Measurements from ENCODE around the gene OLA1. TPM values are rescaled to one million over a fixed set of nuclear protein-coding genes. Genes with fewer than 3 reads are reported as not detected.
"Not testable (repeated sequence)": the region's sequence is repeated elsewhere in the genome, so short reads cannot be mapped to it uniquely, and the experiment has no call there.

OLA1 gene
- total and polyA plus RNA-seq, 2 donors (not counting 1 experiment from before 2014, with no cell fraction given) = 13.9 to 47.7 TPM

- peaks cover 2 to 11% of the 10 kb centered on the region in 2 experiments for H3K36me3 ChIP-seq (replicated peaks in 1 of 2; ENCODE audit: control extremely low read depth in 1 of 2, control insufficient read depth in 1 of 2, extremely low read depth in 1 of 2, insufficient read depth in 2 of 2, low read length in 1 of 2)
- not testable (repeated sequence) for H3K4me3 Mint-ChIP-seq
- WGBS (ENCODE audit: insufficient coverage) = 92% methylated on average over 4 of the region's 6 CpGs
These were observed 2.7 kb downstream of the OLA1 start for GRCh38 chr2:174245628-174246027.

GRCh38 chr2:174245065-174245464 is 3.3 kb downstream of the OLA1 start:
- Histone ChIP-seq H3K79me2 (ENCODE audit: control insufficient read depth, insufficient read depth, low read length) (peaks cover 78% of the 10 kb centered on the region), H3K9me3 (ENCODE audit: control extremely low read depth in 1 of 3, control insufficient read depth in 2 of 3, insufficient read depth in 1 of 3, low read length in 2 of 3) (no peaks in the 10 kb centered on the region), H3K27me3 (replicated peaks in 1 of 4; ENCODE audit: control extremely low read depth in 1 of 4, control insufficient read depth in 3 of 4, insufficient read depth in 4 of 4, low read length in 3 of 4) (no peaks in the 10 kb centered on the region), H3K9ac (ENCODE audit: low read length) (no peak overlapping the region), H3K27ac (ENCODE audit: low read length in 2 of 2) (no peak overlapping the region), H3K4me3 (ENCODE audit: control extremely low read depth in 1 of 5, extremely low read depth in 1 of 5, insufficient read depth in 1 of 5, low read depth in 2 of 5, low read length in 4 of 5) (no peak overlapping the region), H2AFZ (ENCODE audit: insufficient read depth, low read depth, low read length, poor library complexity, severe bottlenecking) (no peak overlapping the region), H3K36me3 (replicated peaks in 1 of 2; ENCODE audit: control extremely low read depth in 1 of 2, control insufficient read depth in 1 of 2, extremely low read depth in 1 of 2, insufficient read depth in 2 of 2, low read length in 1 of 2) (peaks cover 2 to 11% of the 10 kb centered on the region in 2 experiments), H3K4me2 (replicated peaks; ENCODE audit: low read depth, low read length, poor library complexity, severe bottlenecking) (no peak overlapping the region), H3K4me1 (ENCODE audit: control insufficient read depth in 2 of 2, insufficient read depth in 2 of 2, low read length in 2 of 2) (peaks cover 12 to 17% of the 10 kb centered on the region in 2 donors), H4K20me1 (ENCODE audit: control insufficient read depth, insufficient read depth, low read length, poor library complexity, severe bottlenecking) (peaks cover 13% of the 10 kb centered on the region)
- POLR2A ChIA-PET = no interaction called here
- DNase-seq (no peak), ATAC-seq (ENCODE audit: low read depth) (no peak)
- H3K4me1 Mint-ChIP-seq = peaks cover 29% of the 10 kb centered on the region
- intact Hi-C loops (cut with micrococcal nuclease) = loop anchor here (5.0 to 10.0 kb wide), 3 partner anchors 250 to 1688 kb away; partner anchors contain the start of genes ATF2 and PDK1
- H3K4me3 Mint-ChIP-seq = no peak overlapping the region
- WGBS (ENCODE audit: insufficient coverage) = 100% methylated on average over 2 of the region's 3 CpGs
- CTCF ChIA-PET = interaction anchor here (0.9 kb wide), 1 partner anchor 283 kb away, joined by 3 read pairs; no protein-coding TSS in a partner anchor
- H3K27ac Mint-ChIP-seq = no peak overlapping the region
- TF ChIP-seq EZH2 (IDR thresholded peaks at IDR 0.05; ENCODE audit: borderline replicate concordance, insufficient read depth, low read depth, low read length, poor library complexity, severe bottlenecking) (no peak), CTCF (IDR thresholded peaks at IDR 0.05) (no peak)
- H3K27me3 Mint-ChIP-seq = no peaks in the 10 kb centered on the region
- no peaks in the 10 kb centered on the region for H3K9me3 Mint-ChIP-seq (ENCODE audit: insufficient read depth)

More at GRCh38 chr2:174245628-174246027, 2.7 kb downstream of the OLA1 start:
- CTCF ChIA-PET = interaction anchor here (0.9 kb wide), 1 partner anchor 283 kb away, joined by 3 read pairs; no protein-coding TSS in a partner anchor
- H3K27ac ChIP-seq (ENCODE audit: low read length in 2 of 2); POLR2A ChIA-PET; H2AFZ ChIP-seq (ENCODE audit: insufficient read depth, low read depth, low read length, poor library complexity, severe bottlenecking); DNase-seq; H3K27me3 ChIP-seq (replicated peaks in 1 of 4; ENCODE audit: control extremely low read depth in 1 of 4, control insufficient read depth in 3 of 4, insufficient read depth in 4 of 4, low read length in 3 of 4); H3K4me3 ChIP-seq (ENCODE audit: control extremely low read depth in 1 of 5, extremely low read depth in 1 of 5, insufficient read depth in 1 of 5, low read depth in 2 of 5, low read length in 4 of 5); H3K27me3 Mint-ChIP-seq; H3K9me3 Mint-ChIP-seq (ENCODE audit: insufficient read depth); H3K9me3 ChIP-seq (ENCODE audit: control extremely low read depth in 1 of 3, control insufficient read depth in 2 of 3, insufficient read depth in 1 of 3, low read length in 2 of 3); H3K9ac ChIP-seq (ENCODE audit: low read length); H3K27ac Mint-ChIP-seq; H3K4me2 ChIP-seq (replicated peaks; ENCODE audit: low read depth, low read length, poor library complexity, severe bottlenecking); ATAC-seq (ENCODE audit: low read depth): not testable (repeated sequence)
- peaks cover 27% of the 10 kb centered on the region for H3K4me1 Mint-ChIP-seq
- peaks cover 75% of the 10 kb centered on the region for H3K79me2 ChIP-seq (ENCODE audit: control insufficient read depth, insufficient read depth, low read length)
- peaks cover 12% of the 10 kb centered on the region for H4K20me1 ChIP-seq (ENCODE audit: control insufficient read depth, insufficient read depth, low read length, poor library complexity, severe bottlenecking)
- peaks cover 12 to 17% of the 10 kb centered on the region in 2 donors for H3K4me1 ChIP-seq (ENCODE audit: control insufficient read depth in 2 of 2, insufficient read depth in 2 of 2, low read length in 2 of 2)
- intact Hi-C loops (cut with micrococcal nuclease) = loop anchor here (5.0 to 10.0 kb wide), 3 partner anchors 249 to 1688 kb away; partner anchors contain the start of genes ATF2 and PDK1

All from B cell (primary cell).